Heart left ventricle (tissue), 13 donors: ENCODE measurements around the gene DSE.

Experiments
- CTCF ChIP-seq, 12 donors: fragments of 200-600 bp; sonication (generic) in 4 of 12; IDR thresholded peaks; one replicate each; pipeline versions ENCODE4 v1.5.0 to v1.8.0; 2018 to 2022; ENCODE audit warnings: antibody characterized with exemption in 12 of 12, mild to moderate bottlenecking in 5 of 12
- POLR2A ChIP-seq, 2 donors: fragments of 450-650 bp; IDR thresholded peaks; one replicate each; pipeline ENCODE4 v1.6.1; 2017; ENCODE audit warnings: antibody characterized with exemption in 2 of 2, mild to moderate bottlenecking in 2 of 2, moderate library complexity in 2 of 2
- donor health status: ischemic (EF 13 %, LVEDD 7.1; RV severe dilation, severe dysfunction).
- donor health status: DM: no; HTN: yes; CAD: no.
- donor health status: DM: no; HTN: no; CAD: no.
- donor health status: ischemic (EF 25% LVEDD 6.9; RV normal size, moderate dysfunction).
- donor health status: ischemic (EF 25% LVEDD 5.7; RV mildly dilated, moderate dysfunction).
- donor health status: ischemic (EF 35%, LVEDD 5.7; RV mildly dilated, moderate dysfunction).
- donor health status: nonischemic (EF 11% LVEDD 7.7; RV severe dilation, severe dysfunction).
- donor health status: DM: yes; HTN: yes; CAD: no.
- donor health status: PGD.
- donor health status: ischemic (EF 29% LVEDD 5.4; RV normal size, mild dysfunction).
- donor health status: nonischemic (EF 23%, LVEDD 6.1; RV moderate dilation, normal function).

- TF ChIP-seq POLR2A (IDR thresholded peaks at IDR 0.05): no peak
- no peak for TF ChIP-seq CTCF (IDR thresholded peaks at IDR 0.05)
Measured at GRCh38 chr6:116381000-116381399, 10.3 kb downstream of the DSE start.
